ENCODE data around the gene TPX2. TPM values are rescaled to one million over a fixed set of nuclear protein-coding genes. Genes with fewer than 3 reads are reported as not detected.

Gene TPX2
- total RNA-seq, 1 experiment from 2014 or later = 248 TPM

DNA sequence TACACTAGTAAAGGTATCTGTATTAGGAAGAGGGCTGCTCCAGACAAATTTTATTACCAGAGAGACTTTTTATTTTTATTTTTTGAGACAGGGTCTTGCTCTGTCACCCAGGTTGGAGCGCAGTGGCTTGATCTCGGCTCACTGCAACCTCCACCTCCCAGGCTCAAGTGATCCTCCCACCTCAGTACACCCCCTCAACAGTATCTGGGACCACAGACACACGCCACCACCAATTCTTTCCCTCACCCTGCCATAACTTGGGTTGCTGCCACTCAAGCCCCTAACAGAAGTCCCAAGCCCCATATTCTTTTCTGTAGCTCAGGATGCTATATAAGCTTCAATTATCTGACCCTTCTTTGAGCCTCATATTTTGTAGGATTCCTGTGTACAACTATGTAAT is 23.3 kb upstream of the TPX2 start:
- intact Hi-C loops (cut with micrococcal nuclease; ENCODE audit: unreplicated experiment) (no loop called here), in situ Hi-C loops (cut with HindIII; ENCODE audit: low pct_unique_long_range_greater_than_20kb, low sequenced_read_pairs) (no loop called here)
- DNase-seq (ENCODE audit: low read depth, low spot score) = no peak
- no peak for ATAC-seq
- Histone ChIP-seq H3K36me3 (ENCODE audit: control insufficient read depth, insufficient read depth, low read length) (peaks cover 10% of the 10 kb centered on the region), H3K4me1 (ENCODE audit: control insufficient read depth, insufficient read depth, low read length) (peaks cover 86% of the 10 kb centered on the region), H3K27me3 (ENCODE audit: control insufficient read depth, insufficient read depth, low read length) (no peaks in the 10 kb centered on the region), H3K4me3 (ENCODE audit: low read depth in 2 of 2, low read length in 2 of 2) (no peak overlapping the region), H3K27ac (ENCODE audit: low read length) (peak overlapping the region; percentile 64; the same call in 1 of the 2 replicates), H3K9me3 (ENCODE audit: control insufficient read depth, insufficient read depth, low read depth, low read length) (no peaks in the 10 kb centered on the region)
- CTCF ChIA-PET = no interaction called here
- no peak for TF ChIP-seq TCF7L2 (IDR thresholded peaks at IDR 0.05; ENCODE audit: low read depth, low read length)
- POLR2A ChIA-PET = no interaction called here
- BruUV-seq (replicated peaks) = no TSS peak

DNA sequence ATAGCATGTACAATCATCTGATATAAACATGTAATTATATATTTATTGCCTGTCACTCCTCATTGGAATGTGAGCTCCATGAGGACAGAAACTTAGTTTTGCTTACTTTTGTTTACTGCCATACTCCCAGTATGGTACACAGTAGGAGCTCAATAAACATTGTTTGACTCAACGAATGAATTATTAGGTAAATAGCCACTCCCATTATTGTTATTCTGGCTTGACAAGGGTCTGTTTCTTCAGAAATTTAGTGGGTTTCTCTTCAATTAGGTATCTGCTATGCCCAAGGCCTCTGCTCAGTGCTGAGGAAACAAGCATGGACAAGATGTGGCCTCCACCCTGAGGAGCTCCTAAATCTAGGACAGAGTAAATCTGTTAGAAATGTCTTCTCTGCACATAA is 22.7 kb upstream of the TPX2 start:
- ATAC-seq (no peak), DNase-seq (ENCODE audit: low read depth, low spot score) (no peak)
- Histone ChIP-seq H3K4me3 (ENCODE audit: low read depth in 2 of 2, low read length in 2 of 2) (peak overlapping the region in 1 of 2 experiments; percentile 24; a peak in 2 of 4 replicates), H3K27me3 (ENCODE audit: control insufficient read depth, insufficient read depth, low read length) (no peaks in the 10 kb centered on the region), H3K27ac (ENCODE audit: low read length) (peak overlapping the region; percentile 64), H3K9me3 (ENCODE audit: control insufficient read depth, insufficient read depth, low read depth, low read length) (no peaks in the 10 kb centered on the region), H3K36me3 (ENCODE audit: control insufficient read depth, insufficient read depth, low read length) (peaks cover 10% of the 10 kb centered on the region), H3K4me1 (ENCODE audit: control insufficient read depth, insufficient read depth, low read length) (peaks cover 86% of the 10 kb centered on the region)
- intact Hi-C loops (cut with micrococcal nuclease; ENCODE audit: unreplicated experiment) (no loop called here), in situ Hi-C loops (cut with HindIII; ENCODE audit: low pct_unique_long_range_greater_than_20kb, low sequenced_read_pairs) (no loop called here)
- BruUV-seq (replicated peaks) = no TSS peak
- ChIA-PET CTCF (interaction anchor here (0.5 kb wide), 1 partner anchor 123 kb away, joined by 3 read pairs; no protein-coding TSS in a partner anchor), POLR2A (no interaction called here)
- TF ChIP-seq TCF7L2 (IDR thresholded peaks at IDR 0.05; ENCODE audit: low read depth, low read length) (no peak), POLR2AphosphoS5 (IDR thresholded peaks at IDR 0.05; ENCODE audit: low read depth, low read length) (no peak), SIN3A (IDR thresholded peaks at IDR 0.05; ENCODE audit: borderline replicate concordance, insufficient read depth, low read depth, low read length) (no peak)
- TF ChIP-seq, protein P1, sequence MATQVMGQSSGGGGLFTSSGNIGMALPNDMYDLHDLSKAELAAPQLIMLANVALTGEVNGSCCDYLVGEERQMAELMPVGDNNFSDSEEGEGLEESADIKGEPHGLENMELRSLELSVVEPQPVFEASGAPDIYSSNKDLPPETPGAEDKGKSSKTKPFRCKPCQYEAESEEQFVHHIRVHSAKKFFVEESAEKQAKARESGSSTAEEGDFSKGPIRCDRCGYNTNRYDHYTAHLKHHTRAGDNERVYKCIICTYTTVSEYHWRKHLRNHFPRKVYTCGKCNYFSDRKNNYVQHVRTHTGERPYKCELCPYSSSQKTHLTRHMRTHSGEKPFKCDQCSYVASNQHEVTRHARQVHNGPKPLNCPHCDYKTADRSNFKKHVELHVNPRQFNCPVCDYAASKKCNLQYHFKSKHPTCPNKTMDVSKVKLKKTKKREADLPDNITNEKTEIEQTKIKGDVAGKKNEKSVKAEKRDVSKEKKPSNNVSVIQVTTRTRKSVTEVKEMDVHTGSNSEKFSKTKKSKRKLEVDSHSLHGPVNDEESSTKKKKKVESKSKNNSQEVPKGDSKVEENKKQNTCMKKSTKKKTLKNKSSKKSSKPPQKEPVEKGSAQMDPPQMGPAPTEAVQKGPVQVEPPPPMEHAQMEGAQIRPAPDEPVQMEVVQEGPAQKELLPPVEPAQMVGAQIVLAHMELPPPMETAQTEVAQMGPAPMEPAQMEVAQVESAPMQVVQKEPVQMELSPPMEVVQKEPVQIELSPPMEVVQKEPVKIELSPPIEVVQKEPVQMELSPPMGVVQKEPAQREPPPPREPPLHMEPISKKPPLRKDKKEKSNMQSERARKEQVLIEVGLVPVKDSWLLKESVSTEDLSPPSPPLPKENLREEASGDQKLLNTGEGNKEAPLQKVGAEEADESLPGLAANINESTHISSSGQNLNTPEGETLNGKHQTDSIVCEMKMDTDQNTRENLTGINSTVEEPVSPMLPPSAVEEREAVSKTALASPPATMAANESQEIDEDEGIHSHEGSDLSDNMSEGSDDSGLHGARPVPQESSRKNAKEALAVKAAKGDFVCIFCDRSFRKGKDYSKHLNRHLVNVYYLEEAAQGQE (IDR thresholded peaks at IDR 0.05; ENCODE audit: insufficient read depth in 1 of 2, low read depth in 2 of 2, low read length in 1 of 2) = no peak
- TF ChIP-seq, protein P2, sequence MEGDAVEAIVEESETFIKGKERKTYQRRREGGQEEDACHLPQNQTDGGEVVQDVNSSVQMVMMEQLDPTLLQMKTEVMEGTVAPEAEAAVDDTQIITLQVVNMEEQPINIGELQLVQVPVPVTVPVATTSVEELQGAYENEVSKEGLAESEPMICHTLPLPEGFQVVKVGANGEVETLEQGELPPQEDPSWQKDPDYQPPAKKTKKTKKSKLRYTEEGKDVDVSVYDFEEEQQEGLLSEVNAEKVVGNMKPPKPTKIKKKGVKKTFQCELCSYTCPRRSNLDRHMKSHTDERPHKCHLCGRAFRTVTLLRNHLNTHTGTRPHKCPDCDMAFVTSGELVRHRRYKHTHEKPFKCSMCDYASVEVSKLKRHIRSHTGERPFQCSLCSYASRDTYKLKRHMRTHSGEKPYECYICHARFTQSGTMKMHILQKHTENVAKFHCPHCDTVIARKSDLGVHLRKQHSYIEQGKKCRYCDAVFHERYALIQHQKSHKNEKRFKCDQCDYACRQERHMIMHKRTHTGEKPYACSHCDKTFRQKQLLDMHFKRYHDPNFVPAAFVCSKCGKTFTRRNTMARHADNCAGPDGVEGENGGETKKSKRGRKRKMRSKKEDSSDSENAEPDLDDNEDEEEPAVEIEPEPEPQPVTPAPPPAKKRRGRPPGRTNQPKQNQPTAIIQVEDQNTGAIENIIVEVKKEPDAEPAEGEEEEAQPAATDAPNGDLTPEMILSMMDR (IDR thresholded peaks at IDR 0.05) = no peak

DNA sequence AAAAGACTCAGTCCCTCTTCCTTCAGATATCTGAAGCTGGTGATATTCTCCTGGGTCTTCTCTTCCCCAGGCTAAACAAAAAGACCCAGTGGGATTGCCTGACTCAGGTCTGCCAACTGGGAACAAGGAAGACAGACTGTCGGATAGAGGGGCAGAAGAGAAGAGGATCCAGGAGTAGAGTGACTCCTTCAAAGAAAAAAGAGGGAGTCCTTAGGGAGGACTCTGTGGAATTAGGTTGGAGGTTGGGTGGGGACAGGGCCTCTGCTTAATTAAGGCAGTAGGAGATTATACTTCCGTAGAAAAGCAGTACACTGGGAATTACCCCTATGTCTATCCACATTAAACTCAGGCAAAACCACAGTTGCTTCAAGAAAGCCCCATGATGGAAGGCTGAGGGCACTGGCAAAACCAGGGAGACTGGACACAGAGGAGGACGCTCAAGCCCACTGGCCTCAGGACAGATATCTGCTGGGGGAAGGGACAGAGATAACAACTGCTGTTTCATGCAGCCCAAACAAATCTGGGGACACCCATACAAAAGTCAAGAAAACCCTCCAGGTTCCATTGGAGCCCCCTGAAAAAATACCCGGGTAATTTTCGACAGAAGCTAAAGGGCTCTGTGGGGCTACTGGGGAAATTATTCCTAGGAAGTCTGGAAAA is 22.1 kb upstream of the TPX2 start:
- ChIA-PET CTCF (no interaction called here), POLR2A (no interaction called here)
- Histone ChIP-seq H3K4me3 (ENCODE audit: low read depth in 2 of 2, low read length in 2 of 2) (peak overlapping the region in 1 of 2 experiments; percentile 24; a peak in 2 of 4 replicates), H3K36me3 (ENCODE audit: control insufficient read depth, insufficient read depth, low read length) (peaks cover 10% of the 10 kb centered on the region), H3K9me3 (ENCODE audit: control insufficient read depth, insufficient read depth, low read depth, low read length) (no peaks in the 10 kb centered on the region), H3K27ac (ENCODE audit: low read length) (peak overlapping the region; percentile 64), H3K27me3 (ENCODE audit: control insufficient read depth, insufficient read depth, low read length) (no peaks in the 10 kb centered on the region), H3K4me1 (ENCODE audit: control insufficient read depth, insufficient read depth, low read length) (peaks cover 80% of the 10 kb centered on the region)
- BruUV-seq (replicated peaks) = no TSS peak
- in situ Hi-C loops (cut with HindIII; ENCODE audit: low pct_unique_long_range_greater_than_20kb, low sequenced_read_pairs) (no loop called here), intact Hi-C loops (cut with micrococcal nuclease; ENCODE audit: unreplicated experiment) (no loop called here)
- DNase-seq (ENCODE audit: low read depth, low spot score) = no peak
- TF ChIP-seq, protein P1 (IDR thresholded peaks at IDR 0.05; ENCODE audit: insufficient read depth in 1 of 2, low read depth in 2 of 2, low read length in 1 of 2) = no peak
- TF ChIP-seq SIN3A (IDR thresholded peaks at IDR 0.05; ENCODE audit: borderline replicate concordance, insufficient read depth, low read depth, low read length) (no peak), TCF7L2 (IDR thresholded peaks at IDR 0.05; ENCODE audit: low read depth, low read length) (no peak), POLR2AphosphoS5 (IDR thresholded peaks at IDR 0.05; ENCODE audit: low read depth, low read length) (no peak)
- TF ChIP-seq, protein P2 (IDR thresholded peaks at IDR 0.05) = no peak
- no peak for ATAC-seq

All from Panc1 (cell line).